Osteoblast (primary cell): Measurements from ENCODE around the gene AATK. TPM values are rescaled to one million over a fixed set of nuclear protein-coding genes. Genes with fewer than 3 reads are reported as not detected.

ENCODE experiments used
- DNase-seq: peaks from one replicate; pipeline ENCODE4 v3.0.0; 2011; ENCODE audit warnings: low spot score, mixed read lengths; ENCODE audit not compliant: insufficient read length; ENCODE audit errors: missing footprints
- H2AFZ ChIP-seq: 2 replicates; pipeline ENCODE4 v1.6.0; 2011; ENCODE audit warnings: mild to moderate bottlenecking, low read length
- H3K27ac ChIP-seq: 2 replicates; pipeline ENCODE4 v1.5.1; 2011; ENCODE audit warnings: mild to moderate bottlenecking, low read depth, low read length, moderate library complexity
- H3K27me3 ChIP-seq: 2 replicates; pipeline ENCODE4 v1.6.0; 2012; ENCODE audit warnings: mild to moderate bottlenecking, control low read depth, inconsistent platforms, low read length, moderate library complexity; ENCODE audit not compliant: insufficient read depth
- H3K36me3 ChIP-seq: 2 replicates; pipeline ENCODE4 v1.5.1; 2011; ENCODE audit warnings: mild to moderate bottlenecking, low read length, control low read depth, moderate library complexity; ENCODE audit not compliant: insufficient read depth
- H3K4me1 ChIP-seq: 2 replicates; pipeline ENCODE4 v1.5.1; 2011; ENCODE audit warnings: mild to moderate bottlenecking, low read length, control low read depth, moderate library complexity; ENCODE audit not compliant: insufficient read depth
- H3K4me2 ChIP-seq: 2 replicates; pipeline ENCODE4 v1.6.0; 2011; ENCODE audit warnings: mild to moderate bottlenecking, low read length; ENCODE audit not compliant: insufficient read depth
- H3K4me3 ChIP-seq: fragments of 200-600 bp; sonication (generic); 3 replicates; pipeline ENCODE4 v1.5.1; 2012; ENCODE audit warnings: mild to moderate bottlenecking, low read length, inconsistent platforms; ENCODE audit not compliant: insufficient read depth
- H3K79me2 ChIP-seq: 2 replicates; pipeline ENCODE4 v1.6.0; 2012; ENCODE audit warnings: mild to moderate bottlenecking, low read length, control low read depth, inconsistent platforms; ENCODE audit not compliant: insufficient read depth
- H3K9me3 ChIP-seq: 2 replicates; pipeline ENCODE4 v1.5.1; 2011; ENCODE audit warnings: low read depth, low read length, control low read depth
- H4K20me1 ChIP-seq: 2 replicates; pipeline ENCODE4 v1.6.0; 2012; ENCODE audit warnings: mild to moderate bottlenecking, low read length, control low read depth; ENCODE audit not compliant: insufficient read depth
- total RNA-seq: library from RNA; depleted of rRNA; stranded (reverse); fragments of >200 nt; gene quantifications from 2 replicates; pipeline ENCODE4 v1.2.3, GENCODE V29; 2012
- TF ChIP-seq, protein P1 (sequence below): IDR thresholded peaks from 2 replicates; pipeline ENCODE4 v1.5.1; 2011; ENCODE audit warnings: mild to moderate bottlenecking, low read depth, low read length, moderate library complexity; ENCODE audit errors: extremely low read depth

AATK gene
- total RNA-seq, 1 donor = under 0.01 TPM

GRCh38 chr17:81181811-81182185 is 15.8 kb upstream of the AATK start:
- no peaks in the 10 kb centered on the region for H3K9me3 ChIP-seq
- no peak for DNase-seq
- H3K79me2 ChIP-seq = no peaks in the 10 kb centered on the region
- no peaks in the 10 kb centered on the region for H3K36me3 ChIP-seq
- H3K4me3 ChIP-seq = no peak overlapping the region
- H4K20me1 ChIP-seq = no peaks in the 10 kb centered on the region
- H3K4me2 ChIP-seq = no peak overlapping the region
- H3K27me3 ChIP-seq = peaks cover 7% of the 10 kb centered on the region
- no peak overlapping the region for H3K27ac ChIP-seq
- no peaks in the 10 kb centered on the region for H3K4me1 ChIP-seq
- H2AFZ ChIP-seq = no peak overlapping the region
- TF ChIP-seq, protein P1, sequence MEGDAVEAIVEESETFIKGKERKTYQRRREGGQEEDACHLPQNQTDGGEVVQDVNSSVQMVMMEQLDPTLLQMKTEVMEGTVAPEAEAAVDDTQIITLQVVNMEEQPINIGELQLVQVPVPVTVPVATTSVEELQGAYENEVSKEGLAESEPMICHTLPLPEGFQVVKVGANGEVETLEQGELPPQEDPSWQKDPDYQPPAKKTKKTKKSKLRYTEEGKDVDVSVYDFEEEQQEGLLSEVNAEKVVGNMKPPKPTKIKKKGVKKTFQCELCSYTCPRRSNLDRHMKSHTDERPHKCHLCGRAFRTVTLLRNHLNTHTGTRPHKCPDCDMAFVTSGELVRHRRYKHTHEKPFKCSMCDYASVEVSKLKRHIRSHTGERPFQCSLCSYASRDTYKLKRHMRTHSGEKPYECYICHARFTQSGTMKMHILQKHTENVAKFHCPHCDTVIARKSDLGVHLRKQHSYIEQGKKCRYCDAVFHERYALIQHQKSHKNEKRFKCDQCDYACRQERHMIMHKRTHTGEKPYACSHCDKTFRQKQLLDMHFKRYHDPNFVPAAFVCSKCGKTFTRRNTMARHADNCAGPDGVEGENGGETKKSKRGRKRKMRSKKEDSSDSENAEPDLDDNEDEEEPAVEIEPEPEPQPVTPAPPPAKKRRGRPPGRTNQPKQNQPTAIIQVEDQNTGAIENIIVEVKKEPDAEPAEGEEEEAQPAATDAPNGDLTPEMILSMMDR = no peak

DNA sequence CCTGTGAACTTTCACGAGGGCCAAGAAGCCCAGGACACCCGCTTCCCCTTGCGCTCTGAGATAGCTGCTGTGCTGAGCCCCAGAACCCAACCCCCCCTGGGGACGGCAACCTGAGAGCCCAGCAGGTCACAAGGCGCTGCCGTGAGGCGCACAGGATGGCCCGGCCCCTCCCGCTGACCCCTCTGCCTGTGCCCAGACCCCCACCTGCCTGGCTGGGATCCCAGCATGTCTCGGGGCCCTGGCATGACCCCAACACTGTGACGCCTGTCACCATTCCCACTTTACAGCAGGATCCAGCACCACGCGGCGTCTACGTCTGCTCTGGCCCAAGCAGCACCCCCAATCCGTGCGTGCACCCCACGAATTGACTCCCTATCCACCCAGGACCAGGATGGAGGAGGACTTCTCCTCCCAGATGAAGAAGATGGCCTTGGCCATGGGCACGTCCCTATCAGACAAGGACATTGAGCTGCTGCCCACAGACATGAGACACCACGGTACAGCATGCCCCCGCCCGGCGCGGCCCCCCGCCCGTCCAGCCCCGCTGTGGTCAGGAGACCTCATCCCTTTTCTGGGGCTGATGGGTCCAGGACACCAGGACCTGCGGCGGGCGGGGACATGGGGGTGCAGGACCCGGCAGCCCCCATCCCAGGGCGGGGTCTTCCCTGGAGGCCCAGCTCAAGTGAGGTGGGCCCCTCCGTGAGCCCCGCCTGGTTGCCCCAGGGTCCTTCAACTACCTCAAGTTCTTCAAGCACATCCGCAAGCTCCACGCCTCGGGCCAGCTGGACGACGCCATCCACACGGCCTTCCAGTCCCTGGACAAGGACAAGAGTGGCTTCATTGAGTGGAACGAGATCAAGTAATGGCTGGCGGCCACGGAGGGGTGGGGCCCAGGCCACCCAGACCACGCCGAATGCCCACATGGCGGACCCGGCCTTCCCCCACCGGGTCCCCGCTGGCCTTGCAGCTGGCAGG is 15.1 kb upstream of the AATK start:
- Histone ChIP-seq H4K20me1 (no peaks in the 10 kb centered on the region), H3K4me1 (no peaks in the 10 kb centered on the region), H3K4me2 (no peak overlapping the region), H3K4me3 (no peak overlapping the region), H3K27ac (no peak overlapping the region), H3K36me3 (no peaks in the 10 kb centered on the region), H2AFZ (no peak overlapping the region), H3K27me3 (peaks cover 7% of the 10 kb centered on the region), H3K79me2 (no peaks in the 10 kb centered on the region), H3K9me3 (no peaks in the 10 kb centered on the region)
- no peak for DNase-seq
- TF ChIP-seq, protein P1 = no peak

DNA sequence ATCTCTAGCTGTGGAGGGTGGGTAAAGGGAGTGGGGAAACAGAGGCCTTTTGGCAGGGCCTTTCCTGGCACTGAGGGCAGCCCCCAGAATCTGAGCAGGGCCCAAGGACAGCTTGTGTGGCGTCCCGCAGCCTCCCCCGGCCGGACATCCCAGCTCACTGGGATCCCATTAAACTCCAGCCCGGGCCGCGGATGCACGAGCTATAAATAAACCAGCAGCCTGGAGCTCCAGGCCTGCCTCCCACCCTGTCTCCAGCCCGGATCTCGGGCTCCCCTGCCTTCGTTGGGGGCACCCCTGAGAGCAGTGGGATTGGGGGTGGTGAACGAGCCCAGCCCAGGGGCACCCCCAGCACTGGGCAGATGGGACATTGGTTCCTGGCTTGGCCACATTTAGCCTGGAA is 13.8 kb upstream of the AATK start:
- Histone ChIP-seq H3K27ac (no peak overlapping the region), H3K27me3 (peaks cover 6% of the 10 kb centered on the region), H3K4me2 (no peak overlapping the region), H3K4me1 (no peaks in the 10 kb centered on the region), H4K20me1 (no peaks in the 10 kb centered on the region), H2AFZ (no peak overlapping the region), H3K4me3 (no peak overlapping the region), H3K36me3 (no peaks in the 10 kb centered on the region), H3K9me3 (peaks cover 2% of the 10 kb centered on the region), H3K79me2 (no peaks in the 10 kb centered on the region)
- no peak for DNase-seq
- TF ChIP-seq, protein P1 = no peak

GRCh38 chr17:81179220-81179619 is 13.2 kb upstream of the AATK start:
- no peak for DNase-seq
- Histone ChIP-seq H3K4me1 (no peaks in the 10 kb centered on the region), H3K36me3 (no peaks in the 10 kb centered on the region), H4K20me1 (no peaks in the 10 kb centered on the region), H3K27me3 (no peaks in the 10 kb centered on the region), H2AFZ (no peak overlapping the region), H3K27ac (no peak overlapping the region), H3K9me3 (peaks cover 2% of the 10 kb centered on the region), H3K79me2 (no peaks in the 10 kb centered on the region), H3K4me3 (no peak overlapping the region), H3K4me2 (no peak overlapping the region)
- TF ChIP-seq, protein P1 = no peak
